Lower leg skin (tissue), 4 donors: ENCODE measurements around the gene PARK7. TPM values are rescaled to one million over a fixed set of nuclear protein-coding genes. Genes with fewer than 3 reads are reported as not detected.
"Not testable (repeated sequence)": the region's sequence is repeated elsewhere in the genome, so short reads cannot be mapped to it uniquely, and the experiment has no call there.

Source experiments
- DNase-seq, 2 donors: peaks; one replicate each; pipeline ENCODE4 v3.0.0-alpha.2; 2019; ENCODE audit warnings: low spot score in 2 of 2
- H3K4me3 ChIP-seq: fragments of 200-600 bp; sonication (generic); 2 replicates; pipeline ENCODE4 v1.5.1; 2017; ENCODE audit warnings: mild to moderate bottlenecking, low read depth; ENCODE audit not compliant: poor library complexity, severe bottlenecking
- POLR2A ChIP-seq, 2 donors: fragments of 450-650 bp; IDR thresholded peaks; one replicate each; pipeline ENCODE4 v1.6.1; 2016 to 2017; ENCODE audit warnings: antibody characterized with exemption in 2 of 2, mild to moderate bottlenecking in 1 of 2, moderate library complexity in 1 of 2
- WGBS, 2 donors: methylation state at CpG; one replicate each; pipeline ENCODE4 v1.1.5; 2018; 5-methylcytosine and 5-hydroxymethylcytosine counted together
- intact Hi-C: fragments of 100-400 bp; cut with DNase I; formaldehyde crosslinking; loops from one replicate; pipeline ENCODE4 v1.15.0; 2023; ENCODE audit warnings: low total_unique reads
- total RNA-seq, 4 donors: library from RNA; depleted of rRNA; stranded (reverse); fragments of >200 nt; gene quantifications; one replicate each; pipeline ENCODE4 v1.1.0, GENCODE V29; 2016
- TF ChIP-seq, protein P1 (sequence below), 3 donors: fragments of 450-650 bp; IDR thresholded peaks; one replicate each; pipeline ENCODE4 v1.5.1; 2016; ENCODE audit warnings: antibody characterized with exemption in 3 of 3, mild to moderate bottlenecking in 3 of 3, moderate library complexity in 2 of 3

PARK7 gene
- total RNA-seq, 4 donors from 2014 or later: 74.8 to 94.0 (median 87.8) TPM

DNA sequence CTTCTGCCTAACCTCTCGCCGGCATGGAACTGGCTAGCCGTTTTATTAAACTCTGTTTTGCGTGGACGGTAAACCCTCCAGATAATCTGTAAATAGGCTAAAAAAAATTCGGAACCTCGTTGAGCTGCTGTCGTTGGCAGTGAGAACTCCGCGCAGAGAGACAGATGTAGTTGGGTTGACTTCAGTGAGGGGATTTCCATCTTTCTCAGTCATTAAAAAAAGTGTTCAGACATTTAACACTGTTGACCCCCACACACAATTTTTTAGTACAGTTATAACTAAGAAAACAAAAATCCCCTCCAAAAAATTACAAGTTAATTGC is 464 bp downstream of the PARK7 start:
- intact Hi-C loops: no loop called here
- 0% methylated on average over 10 of the region's 10 CpGs for WGBS, 2 donors
- peak overlapping the region; percentile 70 for H3K4me3 ChIP-seq
- DNase-seq: no peak
- TF ChIP-seq, protein P1, sequence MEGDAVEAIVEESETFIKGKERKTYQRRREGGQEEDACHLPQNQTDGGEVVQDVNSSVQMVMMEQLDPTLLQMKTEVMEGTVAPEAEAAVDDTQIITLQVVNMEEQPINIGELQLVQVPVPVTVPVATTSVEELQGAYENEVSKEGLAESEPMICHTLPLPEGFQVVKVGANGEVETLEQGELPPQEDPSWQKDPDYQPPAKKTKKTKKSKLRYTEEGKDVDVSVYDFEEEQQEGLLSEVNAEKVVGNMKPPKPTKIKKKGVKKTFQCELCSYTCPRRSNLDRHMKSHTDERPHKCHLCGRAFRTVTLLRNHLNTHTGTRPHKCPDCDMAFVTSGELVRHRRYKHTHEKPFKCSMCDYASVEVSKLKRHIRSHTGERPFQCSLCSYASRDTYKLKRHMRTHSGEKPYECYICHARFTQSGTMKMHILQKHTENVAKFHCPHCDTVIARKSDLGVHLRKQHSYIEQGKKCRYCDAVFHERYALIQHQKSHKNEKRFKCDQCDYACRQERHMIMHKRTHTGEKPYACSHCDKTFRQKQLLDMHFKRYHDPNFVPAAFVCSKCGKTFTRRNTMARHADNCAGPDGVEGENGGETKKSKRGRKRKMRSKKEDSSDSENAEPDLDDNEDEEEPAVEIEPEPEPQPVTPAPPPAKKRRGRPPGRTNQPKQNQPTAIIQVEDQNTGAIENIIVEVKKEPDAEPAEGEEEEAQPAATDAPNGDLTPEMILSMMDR (IDR thresholded peaks at IDR 0.05): no peak
- TF ChIP-seq POLR2A (IDR thresholded peaks at IDR 0.05): no peak

DNA sequence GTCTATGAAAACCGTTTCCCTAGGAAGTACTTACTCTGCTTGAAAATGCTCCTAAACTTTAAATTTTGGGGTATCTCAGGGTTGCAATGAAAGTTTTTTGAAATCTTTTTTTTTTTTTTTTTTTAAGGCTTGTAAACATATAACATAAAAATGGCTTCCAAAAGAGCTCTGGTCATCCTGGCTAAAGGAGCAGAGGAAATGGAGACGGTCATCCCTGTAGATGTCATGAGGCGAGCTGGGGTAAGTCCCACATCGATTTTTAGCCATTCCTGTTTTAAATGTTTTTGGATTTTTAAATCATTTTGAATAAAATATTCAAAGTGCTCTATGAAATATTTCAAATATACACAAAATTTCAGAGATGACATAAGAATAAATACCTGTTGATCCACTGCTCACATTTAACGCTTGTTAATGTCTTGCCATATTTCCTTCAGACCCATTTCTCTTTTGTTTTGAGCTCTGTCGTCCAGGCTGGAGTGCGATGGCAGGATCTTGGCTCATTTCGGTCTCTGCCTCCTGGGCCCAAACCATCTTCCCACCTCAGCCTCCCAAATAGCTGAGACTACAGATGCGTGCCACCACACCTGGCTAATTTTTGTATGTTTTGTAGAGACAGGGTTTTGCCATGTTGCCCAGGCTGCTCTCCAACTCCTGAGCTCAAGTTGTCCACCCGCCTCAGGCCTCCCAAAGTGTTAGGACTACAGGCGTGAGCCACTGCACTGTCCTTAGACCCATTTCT is 1.3 kb downstream of the PARK7 start:
- TF ChIP-seq, protein P1 (IDR thresholded peaks at IDR 0.05): no peak
- no peak for TF ChIP-seq POLR2A (IDR thresholded peaks at IDR 0.05)
- peak in 1 of 2 donors; percentile 65 for DNase-seq
- H3K4me3 ChIP-seq: no peak overlapping the region
- 88 to 89% methylated on average over 11 of the region's 11 CpGs for WGBS, 2 donors
- intact Hi-C loops: no loop called here

DNA sequence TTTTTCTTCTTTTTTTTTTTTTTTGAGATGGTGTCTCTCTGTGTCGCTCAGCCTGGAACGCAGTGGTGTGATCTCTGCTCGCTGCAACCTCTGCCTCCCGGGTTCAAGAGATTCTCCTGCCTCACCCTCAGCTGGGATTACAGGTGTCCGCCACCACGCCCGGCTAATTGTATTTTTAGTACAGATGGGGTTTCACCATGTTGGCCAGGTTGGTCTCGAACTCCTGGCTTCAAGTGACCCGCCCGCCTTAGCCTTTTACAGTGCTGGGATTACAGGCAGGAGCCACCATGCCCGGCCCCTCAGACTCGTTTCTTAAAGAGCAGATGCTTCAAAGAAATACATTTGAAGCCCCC is 1.8 kb downstream of the PARK7 start:
- 94 to 98% methylated on average over 12 of the region's 12 CpGs for WGBS, 2 donors
- H3K4me3 ChIP-seq, intact Hi-C loops: not testable (repeated sequence)
- DNase-seq: peak in 1 of 2 donors; percentile 62

DNA sequence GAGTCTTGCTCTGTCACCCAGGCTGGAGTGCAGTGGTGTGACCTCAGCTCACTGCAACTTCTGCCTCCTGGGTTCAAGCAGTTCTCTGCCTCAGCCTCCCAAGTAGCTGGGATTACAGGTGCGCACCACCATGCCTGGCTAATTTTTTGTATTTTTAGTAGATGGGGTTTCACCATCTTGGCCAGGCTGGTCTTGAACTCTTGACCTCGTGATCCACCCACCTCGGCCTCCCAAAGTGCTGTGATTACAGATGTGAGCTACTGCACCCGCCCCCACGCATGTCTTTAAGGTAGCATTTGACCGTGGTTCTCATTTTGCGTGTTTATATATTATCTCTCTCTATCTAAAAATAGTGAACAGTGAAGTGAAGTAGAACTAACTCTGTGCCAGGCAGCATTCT is 2.3 kb downstream of the PARK7 start:
- peak in 1 of 2 donors; percentile 2 for DNase-seq
- H3K4me3 ChIP-seq, intact Hi-C loops: not testable (repeated sequence)
- WGBS, 2 donors: 86 to 89% methylated on average over 7 of the region's 7 CpGs

DNA sequence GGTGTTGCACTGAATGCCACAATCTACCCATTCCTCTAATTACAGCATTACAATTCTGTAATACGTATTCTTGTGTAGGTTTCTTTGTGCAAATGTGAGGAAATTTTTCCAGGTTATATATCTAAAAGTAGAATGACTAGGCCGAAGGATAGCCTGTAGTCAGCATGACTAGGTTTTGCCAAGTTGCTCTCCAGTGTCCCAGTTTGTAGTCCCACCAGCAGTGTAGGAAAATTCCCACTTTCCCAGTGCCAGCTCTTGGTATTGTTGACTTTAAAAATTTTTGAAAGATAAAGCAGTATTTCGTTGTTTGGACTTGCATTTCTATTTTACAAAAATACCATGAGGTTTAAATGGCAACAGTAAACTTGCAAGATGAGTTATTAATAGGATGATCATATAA is 3.0 kb downstream of the PARK7 start:
- WGBS, 2 donors: 86 to 89% methylated on average over 3 of the region's 3 CpGs
- no peak overlapping the region for H3K4me3 ChIP-seq
- intact Hi-C loops: no loop called here
- DNase-seq: no peak
- TF ChIP-seq, protein P1 (IDR thresholded peaks at IDR 0.05): no peak
- no peak for TF ChIP-seq POLR2A (IDR thresholded peaks at IDR 0.05)

DNA sequence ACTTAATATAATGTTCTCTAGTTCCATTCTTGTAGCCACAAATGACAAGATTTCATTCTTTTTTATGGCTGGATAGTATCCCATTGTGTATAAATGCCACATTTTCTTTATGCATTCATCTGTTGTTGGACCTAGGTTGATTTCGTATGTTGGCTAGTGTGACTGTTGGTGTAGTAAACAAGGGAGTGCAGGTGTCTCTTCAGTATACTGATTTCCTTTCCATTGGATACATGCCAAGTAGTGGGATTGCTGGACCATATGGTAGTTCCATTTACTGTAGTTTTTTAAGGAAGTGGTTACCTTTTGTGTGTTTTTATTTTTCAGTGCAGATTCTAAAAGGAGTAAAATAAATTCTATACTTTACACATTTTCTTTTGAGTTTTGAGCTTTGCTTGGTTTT is 5.7 kb downstream of the PARK7 start:
- no peak overlapping the region for H3K4me3 ChIP-seq
- DNase-seq: no peak
- intact Hi-C loops: no loop called here

More for the DNA sequence above, 5.7 kb downstream of the PARK7 start:
- WGBS, 2 donors: 36 to 52% methylated on average over 1 of the region's 1 CpG
- TF ChIP-seq POLR2A (IDR thresholded peaks at IDR 0.05): no peak
- TF ChIP-seq, protein P1 (IDR thresholded peaks at IDR 0.05): no peak
